HepG2 (cell line): ENCODE measurements around the gene ANKRD34C.

Source experiments
- ATF3 ChIP-seq: sonication (generic); formaldehyde crosslinking; IDR thresholded peaks from 2 replicates; pipeline ENCODE4 v1.4.0; 2020; ENCODE audit warnings: missing genetic modification reagents
- CTCF ChIP-seq: sonication (generic); formaldehyde crosslinking; IDR thresholded peaks from 2 replicates; pipeline ENCODE4 v1.5.0; 2020; ENCODE audit warnings: mild to moderate bottlenecking, missing genetic modification reagents, moderate library complexity
- EP300 ChIP-seq, 3 experiments: sonication (generic) in 1 of 3; formaldehyde crosslinking in 1 of 3; IDR thresholded peaks; 2 replicates each; pipeline versions ENCODE4 v1.5.1 to v1.6.1; 2011 to 2020; ENCODE audit warnings: low read depth in 2 of 3, low read length in 2 of 3, borderline replicate concordance in 1 of 3, improper control_type of control experiment in 1 of 3, mild to moderate bottlenecking in 1 of 3, missing genetic modification reagents in 1 of 3, moderate library complexity in 1 of 3
- FOXK2 ChIP-seq: fragments of 450-650 bp; IDR thresholded peaks from 2 replicates; pipeline ENCODE4 v1.6.1; 2016
- PPARG ChIP-seq: conservative IDR thresholded peaks from 2 replicates; pipeline ENCODE4 v1.6.1; 2016; ENCODE audit warnings: missing biosample characterization, missing genetic modification reagents
- ZBTB7A ChIP-seq: sonication (generic); formaldehyde crosslinking; IDR thresholded peaks from 2 replicates; pipeline ENCODE4 v1.8.0; 2022; ENCODE audit warnings: mild to moderate bottlenecking, missing genetic modification reagents
- ZFX ChIP-seq: sonication (generic); formaldehyde crosslinking; IDR thresholded peaks from 2 replicates; pipeline ENCODE4 v1.4.0; 2020; ENCODE audit warnings: mild to moderate bottlenecking, low read depth, missing genetic modification reagents, moderate library complexity
- ZNF281 ChIP-seq: sonication (generic); formaldehyde crosslinking; IDR thresholded peaks from 2 replicates; pipeline ENCODE4 v1.4.0; 2020; ENCODE audit warnings: missing genetic modification reagents, borderline replicate concordance
- ZNF282 ChIP-seq: fragments of 450-650 bp; IDR thresholded peaks from 2 replicates; pipeline ENCODE4 v1.6.1; 2018; ENCODE audit not compliant: partially characterized antibody

GRCh38 chr15:79296583-79296982 lies 14.1 kb downstream of the ANKRD34C start:
- TF ChIP-seq ZFX (CRISPR knock-in tag) = no peak
- TF ChIP-seq ATF3 (CRISPR knock-in tag) = no peak
- TF ChIP-seq FOXK2 = no peak
- TF ChIP-seq ZNF281 = no peak
- peak; percentile 18; the same call in 1 of the 2 replicates for TF ChIP-seq CTCF (CRISPR knock-in tag)
- no peak for TF ChIP-seq PPARG (CRISPR knock-in tag)
- TF ChIP-seq EP300 (IDR thresholded peaks at IDR 0.05; ENCODE audit: low read depth in 2 of 2, low read length in 2 of 2) = no peak
- no peak for TF ChIP-seq EP300 (CRISPR knock-in tag; IDR thresholded peaks at IDR 0.05; ENCODE audit: borderline replicate concordance)
- TF ChIP-seq ZNF282 = no peak
- TF ChIP-seq ZBTB7A (CRISPR knock-in tag) = no peak
